Measurements from ENCODE around the gene LSM14A.
"Not testable (repeated sequence)": the region's sequence is repeated elsewhere in the genome, so short reads cannot be mapped to it uniquely, and the experiment has no call there.

Gene LSM14A

GRCh38 chr19:34165295-34165738 lies 7.0 kb upstream of the LSM14A start:
- H3K27ac ChIP-seq = no peak overlapping the region
- no peak overlapping the region for H2AFZ ChIP-seq (ENCODE audit: low read depth)
- no peaks in the 10 kb centered on the region for H3K4me1 ChIP-seq (ENCODE audit: low read depth, poor library complexity, severe bottlenecking)
- no peak for TF ChIP-seq CTCF (conservative IDR thresholded peaks at IDR 0.05; ENCODE audit: low read depth, low read length)
- H3K4me2 ChIP-seq = no peak overlapping the region
- no peak overlapping the region for H3K4me3 ChIP-seq (IDR thresholded peaks at IDR 0.05; ENCODE audit: insufficient read depth, low read depth, low read length)
- H3K27me3 ChIP-seq (ENCODE audit: insufficient read depth, low read depth) = no peaks in the 10 kb centered on the region
- H4K20me1 ChIP-seq (ENCODE audit: insufficient read depth) = no peaks in the 10 kb centered on the region
- no peaks in the 10 kb centered on the region for H3K79me2 ChIP-seq (ENCODE audit: insufficient read depth, low read depth)
- no peak overlapping the region for H3K9ac ChIP-seq
- no peaks in the 10 kb centered on the region for H3K36me3 ChIP-seq (ENCODE audit: insufficient read depth)

DNA sequence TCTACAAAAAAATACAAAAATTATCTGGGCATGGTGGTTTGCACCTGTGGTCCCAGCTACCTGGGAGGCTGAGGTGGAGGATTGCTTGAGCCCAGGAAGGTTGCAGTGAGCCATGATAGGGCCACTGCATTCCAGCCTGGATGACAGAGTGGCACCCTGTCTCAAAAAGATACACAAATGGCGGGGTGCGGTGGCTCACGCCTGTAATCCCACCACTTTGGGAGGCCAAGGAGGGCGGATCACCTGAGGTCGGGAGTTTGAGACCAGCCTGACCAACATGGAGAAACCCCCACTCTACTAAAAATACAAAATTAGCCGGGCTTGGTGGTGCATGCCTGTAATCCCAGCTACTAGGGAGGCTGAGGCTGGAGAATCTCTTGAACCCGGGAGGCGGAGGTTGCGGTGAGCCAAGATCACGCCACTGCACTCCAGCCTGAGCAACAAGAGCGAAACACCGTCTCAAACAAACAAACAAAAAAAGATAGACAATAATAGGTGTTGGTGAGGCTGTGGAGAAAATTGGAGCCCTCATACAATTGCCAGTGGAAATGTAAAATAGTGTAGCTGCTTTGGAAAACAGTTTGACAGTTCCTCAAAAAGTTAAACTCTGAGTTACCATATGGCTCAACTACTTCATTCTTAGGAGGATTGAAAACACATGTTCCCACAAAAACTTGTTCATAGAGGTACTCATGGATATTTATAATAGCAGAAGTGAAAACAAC lies 2.7 kb upstream of the LSM14A start:
- H3K4me2 ChIP-seq; H3K4me3 ChIP-seq (IDR thresholded peaks at IDR 0.05; ENCODE audit: insufficient read depth, low read depth, low read length); H2AFZ ChIP-seq (ENCODE audit: low read depth): not testable (repeated sequence)

DNA sequence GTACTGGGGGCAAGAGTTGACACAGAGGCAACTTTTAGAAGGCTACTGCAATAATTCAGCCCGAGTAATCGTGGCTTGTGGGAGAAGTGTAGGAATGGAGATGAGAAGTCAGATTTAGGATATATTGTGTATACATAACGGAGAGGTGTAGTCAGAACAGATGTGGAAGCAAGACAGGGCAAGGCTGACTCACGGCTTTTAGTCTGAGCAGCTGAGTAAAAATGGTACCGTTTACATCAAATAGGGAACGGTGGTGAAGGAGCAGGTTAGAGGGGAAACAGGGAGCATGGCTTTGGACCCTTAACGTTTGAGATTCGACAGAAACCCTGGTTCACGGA lies 796 bp upstream of the LSM14A start:
- no peak for TF ChIP-seq CTCF (conservative IDR thresholded peaks at IDR 0.05; ENCODE audit: low read depth, low read length)
- no peaks in the 10 kb centered on the region for H3K36me3 ChIP-seq (ENCODE audit: insufficient read depth)
- H3K27ac ChIP-seq = peak overlapping the region; percentile 98
- no peaks in the 10 kb centered on the region for H3K27me3 ChIP-seq (ENCODE audit: insufficient read depth, low read depth)
- H2AFZ ChIP-seq (ENCODE audit: low read depth) = peak overlapping the region; percentile 91
- peak overlapping the region; percentile 43 for H3K4me2 ChIP-seq
- peaks cover 40% of the 10 kb centered on the region for H3K79me2 ChIP-seq (ENCODE audit: insufficient read depth, low read depth)
- no peak overlapping the region for H3K4me3 ChIP-seq (IDR thresholded peaks at IDR 0.05; ENCODE audit: insufficient read depth, low read depth, low read length)
- peaks cover 32% of the 10 kb centered on the region for H3K4me1 ChIP-seq (ENCODE audit: low read depth, poor library complexity, severe bottlenecking)
- peaks cover 16% of the 10 kb centered on the region; the same call in 1 of the 2 replicates for H4K20me1 ChIP-seq (ENCODE audit: insufficient read depth)
- H3K9ac ChIP-seq = peak overlapping the region; percentile 99

More for the DNA sequence above, 2.7 kb upstream of the LSM14A start:
- H3K27ac ChIP-seq; H3K36me3 ChIP-seq (ENCODE audit: insufficient read depth); H3K27me3 ChIP-seq (ENCODE audit: insufficient read depth, low read depth); H4K20me1 ChIP-seq (ENCODE audit: insufficient read depth); H3K9ac ChIP-seq: not testable (repeated sequence)
- Histone ChIP-seq H3K4me1 (ENCODE audit: low read depth, poor library complexity, severe bottlenecking) (peaks cover 13% of the 10 kb centered on the region), H3K79me2 (ENCODE audit: insufficient read depth, low read depth) (peaks cover 22% of the 10 kb centered on the region)

- H3K36me3 ChIP-seq (ENCODE audit: insufficient read depth) = no peaks in the 10 kb centered on the region
- no peak for TF ChIP-seq CTCF (conservative IDR thresholded peaks at IDR 0.05; ENCODE audit: low read depth, low read length)
- H3K4me3 ChIP-seq (IDR thresholded peaks at IDR 0.05; ENCODE audit: insufficient read depth, low read depth, low read length) = peak overlapping the region; percentile 46
- H3K9ac ChIP-seq = peak overlapping the region; percentile 99
- H3K79me2 ChIP-seq (ENCODE audit: insufficient read depth, low read depth) = peaks cover 52% of the 10 kb centered on the region
- no peaks in the 10 kb centered on the region for H3K27me3 ChIP-seq (ENCODE audit: insufficient read depth, low read depth)
- H2AFZ ChIP-seq (ENCODE audit: low read depth) = peak overlapping the region; percentile 91
- H3K27ac ChIP-seq = peak overlapping the region; percentile 98
- H3K4me1 ChIP-seq (ENCODE audit: low read depth, poor library complexity, severe bottlenecking) = peaks cover 42% of the 10 kb centered on the region
- H3K4me2 ChIP-seq = peak overlapping the region; percentile 72
- peaks cover 26% of the 10 kb centered on the region; the same call in 1 of the 2 replicates for H4K20me1 ChIP-seq (ENCODE audit: insufficient read depth)
These were observed 423 bp downstream of the LSM14A start for GRCh38 chr19:34172661-34173192.

All from KMS-11 (cell line).